Endothelial cell of hepatic sinusoid (primary cell): ENCODE measurements around the gene PLPPR3.

Experiments used
- in situ Hi-C: cut with HindIII; loops from 2 replicates; pipeline ENCODE4 v1.10.0; 2017; ENCODE audit warnings: low sequenced_read_pairs

PLPPR3 gene, protein sequence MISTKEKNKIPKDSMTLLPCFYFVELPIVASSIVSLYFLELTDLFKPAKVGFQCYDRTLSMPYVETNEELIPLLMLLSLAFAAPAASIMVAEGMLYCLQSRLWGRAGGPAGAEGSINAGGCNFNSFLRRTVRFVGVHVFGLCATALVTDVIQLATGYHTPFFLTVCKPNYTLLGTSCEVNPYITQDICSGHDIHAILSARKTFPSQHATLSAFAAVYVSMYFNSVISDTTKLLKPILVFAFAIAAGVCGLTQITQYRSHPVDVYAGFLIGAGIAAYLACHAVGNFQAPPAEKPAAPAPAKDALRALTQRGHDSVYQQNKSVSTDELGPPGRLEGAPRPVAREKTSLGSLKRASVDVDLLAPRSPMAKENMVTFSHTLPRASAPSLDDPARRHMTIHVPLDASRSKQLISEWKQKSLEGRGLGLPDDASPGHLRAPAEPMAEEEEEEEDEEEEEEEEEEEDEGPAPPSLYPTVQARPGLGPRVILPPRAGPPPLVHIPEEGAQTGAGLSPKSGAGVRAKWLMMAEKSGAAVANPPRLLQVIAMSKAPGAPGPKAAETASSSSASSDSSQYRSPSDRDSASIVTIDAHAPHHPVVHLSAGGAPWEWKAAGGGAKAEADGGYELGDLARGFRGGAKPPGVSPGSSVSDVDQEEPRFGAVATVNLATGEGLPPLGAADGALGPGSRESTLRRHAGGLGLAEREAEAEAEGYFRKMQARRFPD

GRCh38 chr19:821825-822503 is at the start of gene PLPPR3:
Gene PLPPR3, minus strand, starts transcription at chr19:821955. Its CDS starts 396 bp downstream, at chr19:821559.
- in situ Hi-C loops: no loop called here

GRCh38 chr19:870963-871401 is 49.2 kb upstream of the PLPPR3 start:
- in situ Hi-C loops: no loop called here

GRCh38 chr19:870314-870713 is 48.6 kb upstream of the PLPPR3 start:
- in situ Hi-C loops: no loop called here

GRCh38 chr19:869245-870177 is 47.8 kb upstream of the PLPPR3 start:
- in situ Hi-C loops: no loop called here

- in situ Hi-C loops: no loop called here
These were observed 46.9 kb upstream of the PLPPR3 start for GRCh38 chr19:868458-869244.

- in situ Hi-C loops: no loop called here
These were observed 46.2 kb upstream of the PLPPR3 start for GRCh38 chr19:867855-868457.

- in situ Hi-C loops: no loop called here
These were observed 45.6 kb upstream of the PLPPR3 start for GRCh38 chr19:867301-867793.

DNA sequence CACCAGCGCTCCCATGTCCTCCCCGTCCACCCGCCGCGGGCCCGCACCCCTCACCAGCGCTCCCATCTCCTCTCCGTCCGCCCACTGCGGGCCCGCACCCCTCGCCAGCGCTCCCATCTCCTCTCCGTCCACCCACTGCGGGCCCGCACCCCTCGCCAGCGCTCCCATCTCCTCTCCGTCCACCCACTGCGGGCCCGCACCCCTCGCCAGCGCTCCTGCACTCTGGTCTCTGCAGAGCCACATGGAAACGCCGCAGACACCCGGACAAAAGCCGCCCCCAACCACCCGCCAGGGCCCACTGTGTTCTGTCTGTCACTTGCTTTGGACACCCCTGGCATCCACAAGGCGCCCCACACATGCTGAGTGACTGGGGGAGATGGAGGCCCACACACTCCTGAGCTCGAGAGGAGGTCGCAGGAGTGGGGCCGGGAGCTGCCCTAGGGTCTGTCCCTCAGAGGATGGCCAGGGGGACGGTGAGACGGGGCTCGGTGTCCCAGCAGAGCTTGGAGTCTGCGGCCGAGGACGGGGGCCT is 45.1 kb upstream of the PLPPR3 start:
- in situ Hi-C loops: no loop called here

- in situ Hi-C loops: no loop called here
These were observed 41.5 kb upstream of the PLPPR3 start for GRCh38 chr19:863315-863620.

- in situ Hi-C loops: no loop called here
These were observed 41.0 kb upstream of the PLPPR3 start for GRCh38 chr19:862581-863314.

DNA sequence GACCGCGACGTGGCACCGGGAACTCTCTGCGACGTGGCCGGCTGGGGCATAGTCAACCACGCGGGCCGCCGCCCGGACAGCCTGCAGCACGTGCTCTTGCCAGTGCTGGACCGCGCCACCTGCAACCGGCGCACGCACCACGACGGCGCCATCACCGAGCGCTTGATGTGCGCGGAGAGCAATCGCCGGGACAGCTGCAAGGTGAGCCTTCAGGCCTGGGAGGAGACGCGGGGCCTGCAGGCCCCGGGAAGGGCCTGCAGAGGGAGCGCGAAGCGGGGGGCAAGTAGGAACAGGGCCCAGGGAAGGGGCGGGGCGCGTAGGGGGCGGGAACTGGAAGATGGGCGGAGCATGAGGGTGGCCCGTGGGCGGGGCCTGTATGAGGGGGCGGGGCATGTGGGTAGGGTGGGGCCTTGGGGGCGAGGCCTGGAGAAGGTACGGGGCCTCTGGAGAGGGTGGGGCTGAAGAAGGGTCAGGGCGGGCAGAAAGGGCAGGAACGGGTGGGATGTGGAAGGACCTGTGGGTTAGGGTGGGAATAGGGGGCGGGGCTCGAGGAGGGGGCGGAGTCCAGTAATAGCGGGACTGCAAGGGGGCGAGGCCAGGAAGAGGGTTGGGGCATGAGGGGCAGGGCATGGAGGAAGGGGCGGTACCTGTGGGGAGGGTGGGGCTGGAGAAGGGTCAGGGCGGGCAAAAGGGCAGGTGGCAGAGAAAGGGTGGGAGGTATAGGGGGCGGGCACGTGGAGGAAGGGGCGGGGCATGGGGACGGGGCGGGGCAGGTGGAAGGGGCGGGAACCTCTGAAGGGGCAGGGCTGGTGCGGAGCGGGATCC is 40.2 kb upstream of the PLPPR3 start:
- in situ Hi-C loops: no loop called here

- in situ Hi-C loops: no loop called here
These were observed 39.5 kb upstream of the PLPPR3 start for GRCh38 chr19:861141-861755.

DNA sequence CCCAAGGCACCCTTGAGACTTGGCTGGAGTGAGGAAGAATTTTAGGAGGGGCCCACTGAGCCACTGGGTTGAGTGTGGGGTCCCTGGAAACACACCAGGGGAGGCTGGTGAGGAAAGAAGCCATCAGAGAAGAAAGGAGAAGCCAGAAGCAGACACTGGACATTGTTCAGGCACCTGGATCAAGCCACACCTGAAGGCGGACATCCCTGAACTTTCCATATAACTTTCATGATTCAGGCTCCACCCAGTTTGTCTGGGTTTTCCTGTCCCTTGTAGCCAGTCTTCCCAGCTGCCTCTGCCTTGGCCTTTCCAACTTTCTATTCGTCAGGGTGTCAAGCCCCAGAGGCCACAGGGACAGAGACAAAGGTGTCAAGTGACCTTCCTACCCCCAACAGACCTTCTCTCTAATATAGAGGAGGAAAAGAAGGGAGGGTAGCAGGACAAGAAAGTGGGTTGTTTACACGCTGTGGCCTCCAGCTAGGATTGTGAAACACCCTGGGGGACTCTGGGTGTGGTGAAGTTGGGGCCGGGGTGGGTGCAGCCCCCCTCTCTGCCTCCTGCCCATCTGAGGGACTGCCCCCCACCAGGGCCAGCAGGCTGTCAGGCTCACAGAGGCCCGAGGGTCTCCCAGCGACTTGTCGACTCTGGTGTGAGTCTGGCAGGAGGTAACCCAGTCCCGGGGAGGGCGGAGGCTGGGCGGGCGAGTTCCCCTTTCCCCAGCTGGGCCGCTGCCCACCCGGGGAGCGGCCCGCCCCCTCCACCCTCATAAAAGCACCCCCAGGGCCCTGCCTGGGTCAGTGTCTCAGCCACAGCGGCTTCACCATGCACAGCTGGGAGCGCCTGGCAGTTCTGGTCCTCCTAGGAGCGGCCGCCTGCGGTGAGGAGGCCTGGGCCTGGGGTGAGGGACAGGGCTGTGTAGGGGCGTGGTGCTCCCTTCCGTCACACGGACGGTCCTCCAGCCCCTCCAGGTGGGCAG is 37.4 kb upstream of the PLPPR3 start, which contains the start of gene CFD:
CFD (plus strand) TSS at position 797 of the 976 bp plus-strand sequence; CDS start at position 823, 26 bp downstream.
- in situ Hi-C loops: no loop called here

- in situ Hi-C loops: no loop called here
These were observed 36.5 kb upstream of the PLPPR3 start for GRCh38 chr19:858284-858683.

- in situ Hi-C loops: no loop called here
These were observed 33.9 kb upstream of the PLPPR3 start for GRCh38 chr19:855566-856120.
